H7 (cell line): Measurements from ENCODE around the gene F8A2. TPM values are rescaled to one million over a fixed set of nuclear protein-coding genes. Genes with fewer than 3 reads are reported as not detected.
"Not testable (repeated sequence)": the region's sequence is repeated elsewhere in the genome, so short reads cannot be mapped to it uniquely, and the experiment has no call there.

Source experiments
- DNase-seq: peaks from one replicate; pipeline ENCODE4 v3.0.0; 2012
- H3K27me3 ChIP-seq: 2 replicates; pipeline ENCODE4 v1.6.0; 2011; ENCODE audit warnings: mild to moderate bottlenecking, low read length; ENCODE audit not compliant: control insufficient read depth, insufficient read depth
- H3K36me3 ChIP-seq: replicated peaks from 2 replicates; pipeline ENCODE4 v1.5.1; 2011; ENCODE audit warnings: low read length; ENCODE audit not compliant: control insufficient read depth, insufficient read depth
- H3K4me3 ChIP-seq: 2 replicates; pipeline ENCODE4 v1.5.1; 2011; ENCODE audit warnings: low read depth, mild to moderate bottlenecking, control low read depth, low read length, moderate library complexity; ENCODE audit not compliant: insufficient read depth
- total RNA-seq: library from RNA; depleted of rRNA; stranded (reverse); fragments of >200 nt; shearing (Covaris generic); gene quantifications from 2 replicates; pipeline ENCODE4 v1.2.3, GENCODE V29; 2014; rRNA removed

F8A2 gene
- not detected in 2 replicates for total RNA-seq

GRCh38 chrX:155381843-155382528, at the start of gene F8A2:
Gene F8A2 (plus strand): TSS chrX:155382095. CDS start chrX:155382115, 20 bp downstream.
- not testable (repeated sequence) for H3K36me3 ChIP-seq, H3K27me3 ChIP-seq, H3K4me3 ChIP-seq, DNase-seq

- DNase-seq, result no peak
- H3K36me3 ChIP-seq, result no peaks in the 10 kb centered on the region
- H3K27me3 ChIP-seq, result no peaks in the 10 kb centered on the region
- no peak overlapping the region for H3K4me3 ChIP-seq
These were observed 48.3 kb upstream of the F8A2 start for GRCh38 chrX:155333544-155334100.

DNA sequence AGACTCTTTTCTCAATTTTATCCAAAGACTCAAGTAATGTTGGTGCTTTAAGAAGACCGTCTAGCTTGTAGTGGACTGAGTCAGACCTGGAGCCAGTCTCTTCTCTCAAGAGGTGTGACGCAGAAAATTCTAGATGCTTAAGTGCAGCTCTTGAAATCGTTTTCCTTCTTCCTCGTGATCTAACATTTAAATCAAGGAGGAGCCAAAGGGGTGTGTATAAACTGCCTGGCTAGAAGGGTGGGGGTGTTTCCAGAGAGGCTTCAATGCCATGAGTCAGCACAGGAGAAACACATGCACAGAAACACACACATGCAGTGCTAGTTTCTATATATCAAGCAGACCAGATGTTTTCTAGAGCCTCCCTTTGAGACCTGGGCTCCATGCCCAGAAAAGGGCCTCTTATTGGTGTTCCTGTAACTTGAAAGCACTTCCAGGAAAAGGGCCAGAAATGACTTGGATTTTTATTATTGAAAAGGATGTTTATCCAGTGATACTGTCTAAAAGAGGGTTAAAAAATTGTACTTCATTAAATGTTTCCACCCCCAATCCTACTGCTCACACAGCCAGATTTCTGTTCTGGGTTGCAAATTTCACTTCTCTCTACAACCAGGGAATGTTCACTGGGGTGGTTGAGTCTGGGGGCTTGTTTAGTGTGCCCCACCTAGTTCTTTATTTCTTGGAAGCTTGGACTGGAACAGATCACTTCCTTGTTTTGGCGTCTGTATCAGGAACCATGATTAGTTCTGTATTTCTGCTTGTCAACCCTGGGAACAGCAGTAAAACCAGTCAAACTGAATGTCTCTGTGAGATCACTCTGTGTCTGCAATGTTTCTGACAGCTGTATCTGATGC, 47.2 kb upstream of the F8A2 start, which contains the start of gene CLIC2:
CLIC2 (minus strand) TSS at position 129 of the 851 bp plus-strand sequence. CDS start 187 bp downstream, outside the sequence.
- Histone ChIP-seq H3K27me3 (no peaks in the 10 kb centered on the region), H3K36me3 (no peaks in the 10 kb centered on the region), H3K4me3 (no peak within 1 kb of the TSS)
- no peak for DNase-seq

GRCh38 chrX:155335337-155335712, 46.6 kb upstream of the F8A2 start:
- H3K27me3 ChIP-seq, H3K4me3 ChIP-seq, DNase-seq, H3K36me3 ChIP-seq: not testable (repeated sequence)

DNA sequence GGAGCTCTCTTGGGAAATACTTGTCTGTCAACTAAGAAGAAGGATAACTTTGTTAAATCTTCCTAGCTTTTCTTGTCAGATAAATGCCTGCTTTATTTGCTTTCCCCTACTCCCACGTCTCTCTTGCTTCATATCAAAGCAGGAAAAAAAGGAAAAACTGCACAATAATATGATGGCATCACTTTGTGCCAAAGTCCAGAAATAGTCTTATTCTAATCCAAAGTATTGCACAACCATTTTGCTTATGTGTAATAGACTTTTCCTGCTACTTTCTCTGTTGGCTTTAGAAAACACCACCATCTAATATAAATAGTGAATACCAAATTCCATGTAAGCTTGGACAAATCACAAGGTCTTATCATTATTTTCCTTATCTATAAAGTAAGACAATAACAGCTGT, 36.2 kb upstream of the F8A2 start:
- not testable (repeated sequence) for H3K36me3 ChIP-seq, H3K27me3 ChIP-seq, DNase-seq, H3K4me3 ChIP-seq

DNA sequence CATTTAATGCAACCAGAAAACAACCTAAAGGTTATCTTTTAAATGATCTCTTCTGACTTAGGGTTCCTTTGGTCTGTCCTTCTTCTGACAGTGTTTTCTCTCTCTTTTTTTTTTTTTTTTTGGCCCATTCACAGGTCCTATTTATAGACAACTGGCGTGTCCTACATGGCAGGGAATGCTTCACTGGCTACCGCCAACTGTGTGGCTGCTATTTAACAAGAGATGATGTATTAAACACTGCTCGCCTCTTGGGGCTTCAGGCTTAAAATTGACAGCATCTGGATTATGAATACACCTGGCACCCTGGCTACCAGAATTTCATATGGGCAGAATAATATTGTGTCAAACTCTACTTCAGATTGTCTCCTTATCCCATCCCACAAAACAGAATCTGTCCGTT, 32.4 kb upstream of the F8A2 start:
- not testable (repeated sequence) for DNase-seq, H3K27me3 ChIP-seq, H3K36me3 ChIP-seq, H3K4me3 ChIP-seq

DNA sequence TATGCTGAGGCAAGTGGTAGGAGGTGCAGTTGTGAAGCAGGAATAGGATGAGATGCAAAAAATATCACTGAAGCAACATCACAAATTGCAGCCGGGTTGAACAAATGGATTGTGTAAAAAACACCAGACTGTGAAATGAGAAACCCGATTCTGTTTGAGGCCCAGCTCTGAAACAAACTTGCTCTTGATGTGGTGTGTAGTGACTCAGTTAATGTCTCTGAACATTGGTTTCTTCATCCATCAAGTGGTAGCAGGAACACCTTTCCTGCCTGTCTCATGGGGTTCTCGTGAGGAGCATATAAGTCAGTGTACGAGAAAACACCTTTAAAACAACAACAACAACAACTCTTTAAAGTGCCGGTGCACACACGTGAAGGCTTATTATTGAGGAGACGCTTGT, 18.2 kb upstream of the F8A2 start:
- H3K27me3 ChIP-seq, H3K4me3 ChIP-seq, DNase-seq, H3K36me3 ChIP-seq: not testable (repeated sequence)

DNA sequence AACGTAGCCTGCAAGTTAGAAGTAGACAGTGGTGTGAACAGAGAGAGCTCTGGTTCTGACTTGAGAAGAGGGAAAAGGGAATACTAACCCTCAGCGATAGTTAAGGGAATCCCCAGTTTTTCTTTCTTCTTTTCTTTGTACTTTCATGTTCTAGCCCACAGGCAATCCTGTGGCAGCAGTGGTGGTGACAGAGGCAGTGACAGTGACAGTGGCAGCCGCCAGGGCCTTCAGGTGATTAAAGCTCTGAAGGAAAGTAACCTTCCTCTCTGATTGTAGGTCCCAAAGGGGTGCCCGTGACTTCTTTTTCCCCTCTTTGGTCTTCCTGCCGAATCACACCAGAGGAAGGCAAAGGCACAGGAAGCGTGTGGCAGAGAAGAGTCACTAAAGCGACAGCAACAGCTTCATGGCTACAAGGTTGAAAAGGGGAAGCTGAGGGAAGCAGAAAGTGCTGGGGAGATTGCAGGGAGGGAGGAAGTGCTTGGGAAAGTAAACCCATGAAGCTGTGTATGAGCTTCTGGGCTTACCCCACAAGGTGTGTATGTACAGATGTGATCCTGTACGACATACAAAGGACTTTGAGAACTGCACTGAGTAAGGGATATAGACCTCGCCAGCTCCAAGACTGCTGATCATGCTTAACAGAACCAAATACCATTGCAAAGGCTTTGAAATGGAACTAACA, 8.0 kb upstream of the F8A2 start:
- not testable (repeated sequence) for DNase-seq, H3K4me3 ChIP-seq, H3K27me3 ChIP-seq, H3K36me3 ChIP-seq

DNA sequence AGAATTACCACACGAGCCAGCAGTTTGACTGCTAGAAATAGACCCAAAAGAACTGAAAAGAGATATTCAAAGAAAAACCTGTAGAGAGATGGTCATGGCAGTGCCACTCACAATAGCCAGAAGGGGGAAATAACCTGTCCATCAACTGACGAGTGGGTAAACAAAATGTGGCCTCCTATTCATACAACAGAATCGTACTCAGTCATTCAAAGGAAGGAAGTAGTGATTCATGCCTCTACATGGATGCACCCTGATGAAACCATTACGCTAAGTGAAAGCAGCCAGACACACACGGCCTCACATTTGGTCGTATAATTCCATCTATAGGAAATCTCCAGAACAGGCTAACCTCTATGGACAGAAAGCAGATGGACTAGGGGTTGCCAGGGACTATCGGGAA, 2.1 kb upstream of the F8A2 start:
- not testable (repeated sequence) for DNase-seq, H3K4me3 ChIP-seq, H3K27me3 ChIP-seq, H3K36me3 ChIP-seq

DNA sequence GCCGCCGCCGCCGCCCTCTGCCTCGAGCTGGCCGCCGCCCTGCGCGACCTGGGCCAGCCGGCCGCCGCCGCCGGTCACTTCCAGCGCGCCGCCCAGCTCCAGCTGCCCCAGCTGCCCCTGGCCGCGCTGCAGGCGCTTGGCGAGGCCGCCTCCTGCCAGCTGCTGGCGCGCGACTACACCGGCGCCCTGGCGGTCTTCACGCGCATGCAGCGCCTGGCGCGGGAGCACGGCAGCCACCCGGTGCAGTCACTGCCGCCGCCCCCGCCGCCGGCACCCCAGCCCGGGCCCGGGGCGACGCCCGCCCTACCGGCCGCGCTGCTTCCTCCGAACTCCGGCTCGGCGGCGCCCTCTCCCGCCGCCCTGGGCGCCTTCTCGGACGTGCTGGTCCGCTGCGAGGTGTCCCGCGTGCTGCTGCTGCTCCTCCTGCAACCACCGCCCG, 653 bp downstream of the F8A2 start:
- not testable (repeated sequence) for H3K4me3 ChIP-seq, H3K36me3 ChIP-seq, H3K27me3 ChIP-seq, DNase-seq

DNA sequence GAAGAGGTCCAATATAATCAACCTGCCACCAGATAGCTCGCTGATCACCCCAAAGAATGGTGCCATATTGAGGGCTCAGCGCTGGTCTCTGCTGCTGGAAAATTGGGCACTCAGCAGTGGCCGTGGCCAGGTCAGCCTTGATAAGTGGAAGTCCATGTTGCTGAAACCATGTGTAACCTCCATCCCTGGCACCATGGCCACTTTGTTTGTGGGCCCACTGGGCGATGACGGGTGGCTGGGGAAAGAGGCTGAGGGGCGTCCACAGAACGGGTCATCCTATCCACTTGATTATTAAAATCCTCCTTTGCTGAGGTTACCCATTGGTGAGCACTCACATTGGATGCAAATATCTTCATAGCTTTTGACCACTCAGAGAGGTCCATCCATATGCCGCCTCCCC, 7.7 kb downstream of the F8A2 start:
- DNase-seq, result no peak
- H3K27me3 ChIP-seq, result no peaks in the 10 kb centered on the region
- H3K36me3 ChIP-seq, result no peaks in the 10 kb centered on the region
- no peak overlapping the region for H3K4me3 ChIP-seq

DNA sequence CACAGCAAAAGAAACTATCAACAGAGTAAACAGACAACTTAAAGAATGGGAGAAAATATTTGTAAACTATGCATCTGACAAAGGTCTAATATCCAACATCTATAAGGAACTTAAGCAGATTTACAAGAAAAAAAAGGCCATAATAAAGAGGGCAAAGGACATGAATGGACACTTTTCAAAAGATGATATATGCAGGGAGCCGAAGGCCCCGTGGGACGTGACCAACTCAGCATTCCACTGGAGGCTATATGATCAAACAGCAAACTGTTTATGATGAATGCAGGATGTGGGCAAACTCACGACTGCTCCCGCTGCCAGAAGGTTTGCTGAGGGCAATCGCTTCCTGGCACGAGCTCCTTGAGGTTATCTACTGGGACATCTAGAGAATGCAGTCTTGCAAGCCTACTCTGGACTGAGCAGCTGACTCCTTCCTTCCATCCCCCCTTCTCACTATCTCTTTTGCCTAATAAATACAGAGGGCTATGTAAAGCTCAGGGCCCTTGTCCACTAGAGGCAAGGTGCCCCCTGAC, 12.9 kb downstream of the F8A2 start:
- not testable (repeated sequence) for H3K27me3 ChIP-seq, H3K4me3 ChIP-seq, H3K36me3 ChIP-seq, DNase-seq

- Histone ChIP-seq H3K4me3 (no peak overlapping the region), H3K27me3 (no peaks in the 10 kb centered on the region), H3K36me3 (no peaks in the 10 kb centered on the region)
- no peak for DNase-seq
These were observed 24.5 kb downstream of the F8A2 start for GRCh38 chrX:155406429-155406828.

GRCh38 chrX:155417769-155418168, 35.9 kb downstream of the F8A2 start:
- Histone ChIP-seq H3K4me3 (no peak overlapping the region), H3K36me3 (no peaks in the 10 kb centered on the region), H3K27me3 (no peaks in the 10 kb centered on the region)
- no peak for DNase-seq
